Adrenal gland (tissue), 12 donors: Measurements from ENCODE around the gene VAMP2. TPM values are rescaled to one million over a fixed set of nuclear protein-coding genes. Genes with fewer than 3 reads are reported as not detected.
A peak's percentile ranks its signal among the peaks of the same experiment; 100 is the strongest.

Experiments used
- DNase-seq, 7 donors: peaks; one replicate each; pipeline ENCODE4 v3.0.0-alpha.2; 2019 to 2020
- H3K27ac ChIP-seq, 5 donors: fragments of 200-600 bp; sonication (generic) in 4 of 5; 1 replicate in 3 of 5; 2 replicates in 2 of 5; pipeline versions ENCODE4 v1.5.1 to v1.8.0; 2016 to 2020; ENCODE audit warnings: mild to moderate bottlenecking in 1 of 5
- H3K27me3 ChIP-seq: fragments of 200-600 bp; 2 replicates; pipeline ENCODE4 v1.8.0; 2021
- H3K36me3 ChIP-seq, 2 donors: fragments of 200-600 bp; replicated peaks in 1 of 2; 1 replicate in 1 of 2; 2 replicates in 1 of 2; pipeline versions ENCODE4 v1.5.1 to v1.8.0; 2018 to 2022
- H3K4me1 ChIP-seq, 2 donors: fragments of 200-600 bp; replicated peaks in 1 of 2; 1 replicate in 1 of 2; 2 replicates in 1 of 2; pipeline versions ENCODE4 v1.5.1 to v1.8.0; 2018 to 2021
- H3K4me3 ChIP-seq, 4 donors: fragments of 200-600 bp; sonication (generic) in 3 of 4; one replicate each; pipeline ENCODE4 v1.5.1; 2016 to 2018
- H3K9me3 ChIP-seq, 3 donors: fragments of 200-600 bp; sonication (generic) in 1 of 3; replicated peaks in 1 of 3; 1 replicate in 2 of 3; 2 replicates in 1 of 3; pipeline versions ENCODE4 v1.5.1 to v1.8.0; 2016 to 2021
- CTCF ChIP-seq, 6 experiments: fragments of 450-650 bp in 4 of 6; fragments of 200-600 bp in 2 of 6; sonication (generic) in 1 of 6; IDR thresholded peaks; 1 replicate in 5 of 6; 2 replicates in 1 of 6; pipeline versions ENCODE4 v1.5.1 to v1.8.0; 2016 to 2021; ENCODE audit warnings: antibody characterized with exemption in 6 of 6, mild to moderate bottlenecking in 2 of 6, moderate library complexity in 1 of 6
- POLR2A ChIP-seq, 2 donors: fragments of 450-650 bp; IDR thresholded peaks; one replicate each; pipeline ENCODE4 v1.6.1; 2017; ENCODE audit warnings: antibody characterized with exemption in 2 of 2, mild to moderate bottlenecking in 2 of 2, moderate library complexity in 1 of 2
- WGBS, 4 donors: extraction: QIAGEN DNeasy Blood & Tissue Kit in 2 of 4; methylation state at CpG; one replicate each; pipeline versions ENCODE4 v1.1.5 to v1.1.7; 2013 to 2017; 5-methylcytosine and 5-hydroxymethylcytosine counted together
- intact Hi-C, 2 donors: fragments of 100-400 bp; cut with DNase I; formaldehyde crosslinking; loops; one replicate each; pipeline versions ENCODE4 v1.14.1 to v1.15.0; 2022 to 2023
- polyA plus RNA-seq, 3 donors: library from polyadenylated mRNA; stranded (reverse); fragments of 200-250 nt in 2 of 3; fragments of 350-450 nt in 1 of 3; fragmentation: Illumina TruSeq in 1 of 3; extraction: RNeasy Lipid Tissue Mini Kit (QIAGEN cat#74804) in 1 of 3; gene quantifications; one replicate each; pipeline ENCODE4 v1.2.3, GENCODE V29; 2013 to 2014
- total RNA-seq, 9 donors: library from RNA; depleted of rRNA in 4 of 9; stranded (reverse); fragments of >200 nt in 4 of 9; fragments of 120-200 nt in 1 of 9; fragmentation: NEBNext Ultra II Directional in 1 of 9; extraction: Animal tissue kit (Norgen Biotek cat#: 25700) in 1 of 9; gene quantifications; one replicate each; pipeline versions ENCODE4 v1.1.0 to v1.2.4, GENCODE V29; 2013 to 2023
- donor health status: healthy with polysubstance abuse.
- donor health status: Bipolar disorder and iron deficiency.
- donor health status: DM: yes; HTN: yes; CAD: no.
- donor health status: DM: no; HTN: no; CAD: no.
- donor health status: DM: no; HTN: no; CAD: no.
- donor health status: DM: yes; HTN: yes; CAD: no.

Gene VAMP2
- total and polyA plus RNA-seq, 12 donors: 18.8 to 206 (median 73.5) TPM

- TF ChIP-seq CTCF (IDR thresholded peaks at IDR 0.05) (no peak), POLR2A (IDR thresholded peaks at IDR 0.05) (no peak)
- Histone ChIP-seq H3K27ac (peak overlapping the region in 4 of 5 donors; percentile 6 to 81 (median 48)), H3K27me3 (no peaks in the 10 kb centered on the region), H3K9me3 (no peaks in the 10 kb centered on the region), H3K4me1 (peaks cover 18 to 37% of the 10 kb centered on the region in 2 donors), H3K36me3 (peaks cover 0 to 80% of the 10 kb centered on the region in 2 donors), H3K4me3 (no peak overlapping the region)
- 72 to 88% (median 84%) methylated on average over 7 to 13 of the region's 13 CpGs for WGBS, 4 donors
- intact Hi-C loops: no loop called here
- peak in 1 of 7 donors; percentile 51 for DNase-seq
These were observed 14.8 kb downstream of the VAMP2 start for GRCh38 chr17:8147805-8148404.

GRCh38 chr17:8147141-8147804 is 15.5 kb downstream of the VAMP2 start:
- DNase-seq: peak in 3 of 7 donors; percentile 39 to 54 (median 48)
- TF ChIP-seq POLR2A (IDR thresholded peaks at IDR 0.05): peak in 1 of 2 donors; percentile 21
- no peak for TF ChIP-seq CTCF (IDR thresholded peaks at IDR 0.05)
- Histone ChIP-seq H3K9me3 (no peaks in the 10 kb centered on the region), H3K4me1 (peaks cover 14 to 32% of the 10 kb centered on the region in 2 donors), H3K27me3 (no peaks in the 10 kb centered on the region), H3K27ac (peak overlapping the region in 4 of 5 donors; percentile 6 to 81 (median 48)), H3K4me3 (no peak overlapping the region), H3K36me3 (peaks cover 0 to 85% of the 10 kb centered on the region in 2 donors)
- intact Hi-C loops: no loop called here
- 72 to 79% (median 77%) methylated on average over 13 to 26 of the region's 26 CpGs for WGBS, 4 donors

- 57 to 69% (median 65%) methylated on average over 14 of the region's 14 CpGs for WGBS, 4 donors
- no peak for TF ChIP-seq POLR2A (IDR thresholded peaks at IDR 0.05)
- no peak for TF ChIP-seq CTCF (IDR thresholded peaks at IDR 0.05)
- no peaks in the 10 kb centered on the region for H3K9me3 ChIP-seq
- H3K27ac ChIP-seq: peak overlapping the region; percentile 6 to 81 (median 19)
- peaks cover 0 to 92% of the 10 kb centered on the region in 2 donors for H3K36me3 ChIP-seq
- DNase-seq: peak in 5 of 7 donors; percentile 28 to 56 (median 51)
- H3K27me3 ChIP-seq: no peaks in the 10 kb centered on the region
- no peak overlapping the region for H3K4me3 ChIP-seq
- peaks cover 14 to 32% of the 10 kb centered on the region in 2 donors for H3K4me1 ChIP-seq
- intact Hi-C loops: no loop called here
These were observed 16.2 kb downstream of the VAMP2 start for GRCh38 chr17:8146381-8147140.

- H3K36me3 ChIP-seq: peaks cover 0 to 100% of the 10 kb centered on the region in 2 donors
- H3K9me3 ChIP-seq: no peaks in the 10 kb centered on the region
- intact Hi-C loops: no loop called here
- peak in 2 of 7 donors; percentile 24 to 57 for DNase-seq
- no peaks in the 10 kb centered on the region for H3K27me3 ChIP-seq
- WGBS, 4 donors: 87 to 93% (median 90%) methylated on average over 6 to 12 of the region's 12 CpGs
- H3K4me3 ChIP-seq: no peak overlapping the region
- H3K27ac ChIP-seq: peak overlapping the region in 2 of 5 donors; percentile 76 to 81
- H3K4me1 ChIP-seq: peaks cover 12 to 30% of the 10 kb centered on the region in 2 donors
- no peak for TF ChIP-seq POLR2A (IDR thresholded peaks at IDR 0.05)
- TF ChIP-seq CTCF (IDR thresholded peaks at IDR 0.05): no peak
These were observed 16.9 kb downstream of the VAMP2 start for GRCh38 chr17:8145811-8146210.
